ENCODE results near the gene NEB. TPM values are rescaled to one million over a fixed set of nuclear protein-coding genes. Genes with fewer than 3 reads are reported as not detected.

NEB gene
- polyA plus RNA-seq, 1 donor from 2014 or later = 0.38 TPM

- H3F3A ChIP-seq (ENCODE audit: insufficient read depth, low read length, poor library complexity, severe bottlenecking) = no peaks in the 10 kb centered on the region
- H3K9me2 ChIP-seq (ENCODE audit: insufficient read depth, low read length) = no peaks in the 10 kb centered on the region
- H3K36me3 ChIP-seq (ENCODE audit: insufficient read depth, low read length) = no peaks in the 10 kb centered on the region
- no peak overlapping the region for H3K27ac ChIP-seq (ENCODE audit: low read length)
- no peaks in the 10 kb centered on the region for H4K20me1 ChIP-seq (ENCODE audit: insufficient read depth)
- no peak overlapping the region for H3K9ac ChIP-seq (ENCODE audit: low read length)
- no peak overlapping the region for H3K4me2 ChIP-seq (ENCODE audit: low read length)
- H3K27me3 ChIP-seq (ENCODE audit: insufficient read depth, low read depth, low read length) = no peaks in the 10 kb centered on the region
- no peak overlapping the region for H3K4me3 ChIP-seq (ENCODE audit: low read length)
- no peaks in the 10 kb centered on the region for H3K79me2 ChIP-seq (replicated peaks; ENCODE audit: insufficient read depth, low read length)
- H2AFZ ChIP-seq (ENCODE audit: low read depth, low read length) = no peak overlapping the region
- H3K9me3 ChIP-seq (ENCODE audit: low read length) = no peaks in the 10 kb centered on the region
- TF ChIP-seq REST (IDR thresholded peaks at IDR 0.05; ENCODE audit: borderline replicate concordance) (no peak), POLR2AphosphoS5 (IDR thresholded peaks at IDR 0.05) (no peak), EZH2 (IDR thresholded peaks at IDR 0.05; ENCODE audit: borderline replicate concordance, insufficient read depth, low read length, poor library complexity, severe bottlenecking) (no peak), EP300 (conservative IDR thresholded peaks at IDR 0.05; ENCODE audit: poor library complexity, severe bottlenecking) (no peak), TAF1 (IDR thresholded peaks at IDR 0.05; ENCODE audit: low read depth) (no peak), MXI1 (conservative IDR thresholded peaks at IDR 0.05; ENCODE audit: poor library complexity, severe bottlenecking) (no peak), SMC3 (conservative IDR thresholded peaks at IDR 0.05; ENCODE audit: poor library complexity) (no peak), RAD21 (conservative IDR thresholded peaks at IDR 0.05) (no peak)
- TF ChIP-seq, protein P1, sequence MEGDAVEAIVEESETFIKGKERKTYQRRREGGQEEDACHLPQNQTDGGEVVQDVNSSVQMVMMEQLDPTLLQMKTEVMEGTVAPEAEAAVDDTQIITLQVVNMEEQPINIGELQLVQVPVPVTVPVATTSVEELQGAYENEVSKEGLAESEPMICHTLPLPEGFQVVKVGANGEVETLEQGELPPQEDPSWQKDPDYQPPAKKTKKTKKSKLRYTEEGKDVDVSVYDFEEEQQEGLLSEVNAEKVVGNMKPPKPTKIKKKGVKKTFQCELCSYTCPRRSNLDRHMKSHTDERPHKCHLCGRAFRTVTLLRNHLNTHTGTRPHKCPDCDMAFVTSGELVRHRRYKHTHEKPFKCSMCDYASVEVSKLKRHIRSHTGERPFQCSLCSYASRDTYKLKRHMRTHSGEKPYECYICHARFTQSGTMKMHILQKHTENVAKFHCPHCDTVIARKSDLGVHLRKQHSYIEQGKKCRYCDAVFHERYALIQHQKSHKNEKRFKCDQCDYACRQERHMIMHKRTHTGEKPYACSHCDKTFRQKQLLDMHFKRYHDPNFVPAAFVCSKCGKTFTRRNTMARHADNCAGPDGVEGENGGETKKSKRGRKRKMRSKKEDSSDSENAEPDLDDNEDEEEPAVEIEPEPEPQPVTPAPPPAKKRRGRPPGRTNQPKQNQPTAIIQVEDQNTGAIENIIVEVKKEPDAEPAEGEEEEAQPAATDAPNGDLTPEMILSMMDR (IDR thresholded peaks at IDR 0.05; ENCODE audit: poor library complexity, severe bottlenecking) = no peak
Measured at GRCh38 chr2:151757861-151758260, 23.6 kb upstream of the NEB start.

GRCh38 chr2:151756820-151757219, 22.5 kb upstream of the NEB start:
- Histone ChIP-seq H3K9me2 (ENCODE audit: insufficient read depth, low read length) (no peaks in the 10 kb centered on the region), H3K36me3 (ENCODE audit: insufficient read depth, low read length) (no peaks in the 10 kb centered on the region), H3K27ac (ENCODE audit: low read length) (no peak overlapping the region), H3K4me2 (ENCODE audit: low read length) (no peak overlapping the region), H3F3A (ENCODE audit: insufficient read depth, low read length, poor library complexity, severe bottlenecking) (no peaks in the 10 kb centered on the region), H3K27me3 (ENCODE audit: insufficient read depth, low read depth, low read length) (no peaks in the 10 kb centered on the region), H4K20me1 (ENCODE audit: insufficient read depth) (no peaks in the 10 kb centered on the region), H3K9ac (ENCODE audit: low read length) (no peak overlapping the region), H3K79me2 (replicated peaks; ENCODE audit: insufficient read depth, low read length) (no peaks in the 10 kb centered on the region), H3K9me3 (ENCODE audit: low read length) (no peaks in the 10 kb centered on the region), H2AFZ (ENCODE audit: low read depth, low read length) (no peak overlapping the region), H3K4me3 (ENCODE audit: low read length) (no peak overlapping the region)
- no peak for TF ChIP-seq RAD21 (conservative IDR thresholded peaks at IDR 0.05)
- no peak for TF ChIP-seq EP300 (conservative IDR thresholded peaks at IDR 0.05; ENCODE audit: poor library complexity, severe bottlenecking)
- no peak for TF ChIP-seq REST (IDR thresholded peaks at IDR 0.05; ENCODE audit: borderline replicate concordance)
- no peak for TF ChIP-seq SMC3 (conservative IDR thresholded peaks at IDR 0.05; ENCODE audit: poor library complexity)
- TF ChIP-seq, protein P1 (IDR thresholded peaks at IDR 0.05; ENCODE audit: poor library complexity, severe bottlenecking) = no peak
- no peak for TF ChIP-seq POLR2AphosphoS5 (IDR thresholded peaks at IDR 0.05)
- no peak for TF ChIP-seq EZH2 (IDR thresholded peaks at IDR 0.05; ENCODE audit: borderline replicate concordance, insufficient read depth, low read length, poor library complexity, severe bottlenecking)
- TF ChIP-seq MXI1 (conservative IDR thresholded peaks at IDR 0.05; ENCODE audit: poor library complexity, severe bottlenecking) = no peak
- TF ChIP-seq TAF1 (IDR thresholded peaks at IDR 0.05; ENCODE audit: low read depth) = no peak
